IMR-90 (cell line): ENCODE results near the gene ILF2.

Experiments used
- BHLHE40 ChIP-seq: fragments of 150-350 bp; IDR thresholded peaks from 2 replicates; pipeline ENCODE4 v1.6.1; 2016; ENCODE audit warnings: mild to moderate bottlenecking, low read depth, low read length
- FOS ChIP-seq: fragments of 150-350 bp; IDR thresholded peaks from 2 replicates; pipeline ENCODE4 v1.6.1; 2016; ENCODE audit warnings: low read depth, low read length
- MAFK ChIP-seq: IDR thresholded peaks from 2 replicates; pipeline ENCODE4 v1.6.1; 2012; ENCODE audit warnings: low read depth, low read length, improper control_type of control experiment
- NFE2L2 ChIP-seq: fragments of 150-350 bp; IDR thresholded peaks from 2 replicates; pipeline ENCODE4 v1.6.1; 2016; ENCODE audit warnings: low read depth, mild to moderate bottlenecking, low read length
- POLR2A ChIP-seq: IDR thresholded peaks from 2 replicates; pipeline ENCODE4 v1.6.1; 2012; ENCODE audit warnings: mild to moderate bottlenecking, low read depth, low read length
- RAD21 ChIP-seq: IDR thresholded peaks from 2 replicates; pipeline ENCODE4 v1.6.1; 2012; ENCODE audit warnings: low read length, improper control_type of control experiment
- RCOR1 ChIP-seq: IDR thresholded peaks from 2 replicates; pipeline ENCODE4 v1.6.1; 2012; ENCODE audit warnings: mild to moderate bottlenecking, low read length, improper control_type of control experiment; ENCODE audit not compliant: insufficient replicate concordance
- SMC3 ChIP-seq: fragments of 150-350 bp; IDR thresholded peaks from 2 replicates; pipeline ENCODE4 v1.6.1; 2016; ENCODE audit warnings: low read depth, mild to moderate bottlenecking, antibody characterized with exemption, low read length, moderate library complexity
- TF ChIP-seq, protein P1 (sequence below): conservative IDR thresholded peaks from 2 replicates; pipeline ENCODE4 v1.5.1; 2012; ENCODE audit warnings: mild to moderate bottlenecking, low read depth, low read length, improper control_type of control experiment
- TF ChIP-seq, protein P2 (sequence below): fragments of 150-350 bp; IDR thresholded peaks from 2 replicates; pipeline ENCODE4 v1.6.1; 2017; ENCODE audit warnings: mild to moderate bottlenecking, antibody characterized with exemption, low read length, low read depth

DNA sequence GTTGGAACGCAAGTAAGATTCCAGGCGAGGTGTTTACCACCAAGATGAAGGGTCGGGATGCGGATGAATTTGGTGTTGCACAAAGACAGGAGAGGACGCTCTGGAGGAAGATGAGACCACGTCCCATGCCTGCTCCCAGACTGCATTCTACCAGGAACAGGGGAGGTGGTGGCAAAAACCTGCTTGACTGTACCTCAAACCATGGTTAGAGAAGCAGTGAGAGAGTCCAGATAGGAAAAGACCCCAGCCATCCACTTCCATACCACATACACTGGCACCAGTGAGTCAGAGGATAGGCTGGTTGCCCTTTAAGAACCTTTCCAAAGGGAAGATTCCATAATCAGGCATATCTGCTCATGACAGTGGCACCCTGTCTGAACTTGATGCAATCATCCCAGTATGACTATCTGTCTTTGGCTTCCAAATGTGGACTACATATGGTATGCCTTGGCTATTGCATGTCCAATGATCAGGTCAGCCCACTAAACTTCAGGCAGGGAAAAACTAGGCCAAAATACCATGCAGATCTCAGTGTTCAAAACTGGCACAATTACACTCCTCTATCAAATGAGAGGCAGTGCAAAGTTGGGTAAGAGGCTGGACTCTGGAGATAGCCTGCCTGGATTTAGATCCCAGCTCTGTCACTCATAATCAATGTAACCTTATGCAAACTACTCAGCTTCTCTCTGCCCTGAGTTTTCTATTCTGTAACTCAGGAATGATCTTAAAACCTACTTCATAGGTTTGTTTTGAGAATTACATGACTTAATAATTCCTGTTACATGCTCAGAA is 28.3 kb upstream of the ILF2 start:
- TF ChIP-seq, protein P1, sequence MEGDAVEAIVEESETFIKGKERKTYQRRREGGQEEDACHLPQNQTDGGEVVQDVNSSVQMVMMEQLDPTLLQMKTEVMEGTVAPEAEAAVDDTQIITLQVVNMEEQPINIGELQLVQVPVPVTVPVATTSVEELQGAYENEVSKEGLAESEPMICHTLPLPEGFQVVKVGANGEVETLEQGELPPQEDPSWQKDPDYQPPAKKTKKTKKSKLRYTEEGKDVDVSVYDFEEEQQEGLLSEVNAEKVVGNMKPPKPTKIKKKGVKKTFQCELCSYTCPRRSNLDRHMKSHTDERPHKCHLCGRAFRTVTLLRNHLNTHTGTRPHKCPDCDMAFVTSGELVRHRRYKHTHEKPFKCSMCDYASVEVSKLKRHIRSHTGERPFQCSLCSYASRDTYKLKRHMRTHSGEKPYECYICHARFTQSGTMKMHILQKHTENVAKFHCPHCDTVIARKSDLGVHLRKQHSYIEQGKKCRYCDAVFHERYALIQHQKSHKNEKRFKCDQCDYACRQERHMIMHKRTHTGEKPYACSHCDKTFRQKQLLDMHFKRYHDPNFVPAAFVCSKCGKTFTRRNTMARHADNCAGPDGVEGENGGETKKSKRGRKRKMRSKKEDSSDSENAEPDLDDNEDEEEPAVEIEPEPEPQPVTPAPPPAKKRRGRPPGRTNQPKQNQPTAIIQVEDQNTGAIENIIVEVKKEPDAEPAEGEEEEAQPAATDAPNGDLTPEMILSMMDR = no peak
- TF ChIP-seq RCOR1 (no peak), POLR2A (no peak), BHLHE40 (no peak), FOS (no peak), SMC3 (no peak), RAD21 (no peak), MAFK (no peak), NFE2L2 (no peak)
- TF ChIP-seq, protein P2, sequence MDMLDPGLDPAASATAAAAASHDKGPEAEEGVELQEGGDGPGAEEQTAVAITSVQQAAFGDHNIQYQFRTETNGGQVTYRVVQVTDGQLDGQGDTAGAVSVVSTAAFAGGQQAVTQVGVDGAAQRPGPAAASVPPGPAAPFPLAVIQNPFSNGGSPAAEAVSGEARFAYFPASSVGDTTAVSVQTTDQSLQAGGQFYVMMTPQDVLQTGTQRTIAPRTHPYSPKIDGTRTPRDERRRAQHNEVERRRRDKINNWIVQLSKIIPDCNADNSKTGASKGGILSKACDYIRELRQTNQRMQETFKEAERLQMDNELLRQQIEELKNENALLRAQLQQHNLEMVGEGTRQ = no peak
